Measurements from ENCODE around the gene TRIM41. TPM values are rescaled to one million over a fixed set of nuclear protein-coding genes. Genes with fewer than 3 reads are reported as not detected.
A peak's percentile ranks its signal among the peaks of the same experiment; 100 is the strongest.
"Not testable (repeated sequence)": the region's sequence is repeated elsewhere in the genome, so short reads cannot be mapped to it uniquely, and the experiment has no call there.

Gene TRIM41
- total RNA-seq, 1 experiment from 2014 or later, result 34.2 TPM

DNA sequence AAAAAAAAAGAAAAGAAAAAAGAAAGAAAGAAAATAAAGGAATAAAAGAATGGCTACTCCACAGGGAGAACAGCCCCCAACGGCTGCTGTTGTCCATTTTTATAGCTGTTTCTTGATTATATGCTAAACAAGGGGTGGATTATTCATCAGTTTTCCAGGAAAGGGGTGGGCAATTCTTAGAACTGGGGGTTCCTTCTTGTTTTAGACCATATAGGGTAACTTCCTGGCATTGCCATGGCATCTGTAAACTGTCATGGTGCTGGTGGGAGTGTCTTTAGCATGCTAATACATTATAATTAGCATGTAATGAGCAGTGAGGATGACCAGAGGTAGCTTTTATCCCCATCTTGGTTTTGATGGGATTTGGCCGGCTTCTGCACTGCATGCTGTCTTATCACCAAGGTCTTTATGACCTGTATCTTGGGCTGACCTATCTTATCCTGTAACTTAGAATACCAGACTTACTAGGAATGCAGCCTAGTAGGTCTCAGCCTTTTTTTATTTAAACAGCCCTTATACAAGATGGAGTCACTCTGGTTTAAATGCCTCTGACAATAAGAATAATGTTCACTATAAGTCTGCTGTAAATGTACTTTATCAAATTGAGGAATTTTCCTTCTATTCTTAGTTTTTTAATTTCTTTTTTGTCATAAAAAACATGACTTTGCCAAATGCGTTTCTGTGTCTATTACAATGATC is 46.7 kb upstream of the TRIM41 start:
- no peaks in the 10 kb centered on the region for H4K20me1 ChIP-seq (ENCODE audit: control insufficient read depth, insufficient read depth, insufficient read length)
- no peaks in the 10 kb centered on the region; a peak in 1 of 7 replicates for H3K36me3 Mint-ChIP-seq (ENCODE audit: insufficient read depth in 1 of 3, low read depth in 3 of 3)
- no peak overlapping the region for H4K8ac ChIP-seq (replicated peaks; ENCODE audit: insufficient read length, low read depth, low read length)
- no peak overlapping the region for H2BK20ac ChIP-seq (ENCODE audit: low read depth, low read length, poor library complexity, severe bottlenecking)
- no peak overlapping the region for H2BK12ac ChIP-seq (ENCODE audit: insufficient read length, low read depth, low read length)
- no peak overlapping the region for H3K56ac ChIP-seq (ENCODE audit: insufficient read length, low read depth, low read length)
- H3K4me2 ChIP-seq (ENCODE audit: insufficient read depth, insufficient read length, low read length), result no peak overlapping the region
- H3K9me3 ChIP-seq (ENCODE audit: control insufficient read depth, low read depth, low read length), result no peaks in the 10 kb centered on the region
- H3K23me2 ChIP-seq (ENCODE audit: insufficient read length, low read depth, low read length, poor library complexity, severe bottlenecking), result no peaks in the 10 kb centered on the region
- H3K27me3 ChIP-seq (ENCODE audit: insufficient read depth, low read length), result peaks cover 2% of the 10 kb centered on the region; the same call in 1 of the 2 replicates
- H4K5ac ChIP-seq (ENCODE audit: insufficient read length, low read depth, low read length), result no peak overlapping the region
- H3K4me1 ChIP-seq (ENCODE audit: insufficient read depth, low read length), result no peaks in the 10 kb centered on the region
- H2AFZ ChIP-seq (ENCODE audit: low read length), result no peak overlapping the region
- no peak overlapping the region for H2AK5ac ChIP-seq (ENCODE audit: insufficient read length, low read length)
- H3K79me1 ChIP-seq (ENCODE audit: insufficient read depth, low read depth, low read length, poor library complexity, severe bottlenecking), result no peaks in the 10 kb centered on the region
- no peak overlapping the region for H2BK15ac ChIP-seq (ENCODE audit: low read depth, low read length)
- peaks cover 37% of the 10 kb centered on the region for H3K27me3 Mint-ChIP-seq (ENCODE audit: low read depth)
- peaks cover 2 to 5% of the 10 kb centered on the region in 2 experiments; a peak in 2 of 5 replicates for H3K9me3 Mint-ChIP-seq
- WGBS (ENCODE audit: extremely low coverage, insufficient read length, low lambda C conversion rate), result no CpG with 5 or more reads among the region's 3 CpGs
- no peaks in the 10 kb centered on the region for H3K79me2 ChIP-seq (ENCODE audit: insufficient read depth, low read length)
- H4K91ac ChIP-seq (ENCODE audit: insufficient read length, low read depth, low read length), result no peak overlapping the region
- no peak overlapping the region for H3K23ac ChIP-seq (ENCODE audit: insufficient read length, low read depth, low read length)
- no peak overlapping the region for H3K27ac Mint-ChIP-seq
- no peak overlapping the region for H2BK120ac ChIP-seq (ENCODE audit: low read depth, low read length, poor library complexity, severe bottlenecking)
- H3K4me1 Mint-ChIP-seq, result peaks cover 5 to 9% of the 10 kb centered on the region in 2 experiments
- TF ChIP-seq, protein P1, sequence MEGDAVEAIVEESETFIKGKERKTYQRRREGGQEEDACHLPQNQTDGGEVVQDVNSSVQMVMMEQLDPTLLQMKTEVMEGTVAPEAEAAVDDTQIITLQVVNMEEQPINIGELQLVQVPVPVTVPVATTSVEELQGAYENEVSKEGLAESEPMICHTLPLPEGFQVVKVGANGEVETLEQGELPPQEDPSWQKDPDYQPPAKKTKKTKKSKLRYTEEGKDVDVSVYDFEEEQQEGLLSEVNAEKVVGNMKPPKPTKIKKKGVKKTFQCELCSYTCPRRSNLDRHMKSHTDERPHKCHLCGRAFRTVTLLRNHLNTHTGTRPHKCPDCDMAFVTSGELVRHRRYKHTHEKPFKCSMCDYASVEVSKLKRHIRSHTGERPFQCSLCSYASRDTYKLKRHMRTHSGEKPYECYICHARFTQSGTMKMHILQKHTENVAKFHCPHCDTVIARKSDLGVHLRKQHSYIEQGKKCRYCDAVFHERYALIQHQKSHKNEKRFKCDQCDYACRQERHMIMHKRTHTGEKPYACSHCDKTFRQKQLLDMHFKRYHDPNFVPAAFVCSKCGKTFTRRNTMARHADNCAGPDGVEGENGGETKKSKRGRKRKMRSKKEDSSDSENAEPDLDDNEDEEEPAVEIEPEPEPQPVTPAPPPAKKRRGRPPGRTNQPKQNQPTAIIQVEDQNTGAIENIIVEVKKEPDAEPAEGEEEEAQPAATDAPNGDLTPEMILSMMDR (conservative IDR thresholded peaks at IDR 0.05), result no peak
- H3K18ac ChIP-seq (ENCODE audit: insufficient read length, low read depth, low read length), result no peak overlapping the region
- no peak overlapping the region for H3K9ac ChIP-seq (ENCODE audit: extremely low read depth, insufficient read length, low read length)
- H3K4ac ChIP-seq (ENCODE audit: low read depth, low read length), result no peak overlapping the region
- H3K4me3 Mint-ChIP-seq, result no peak overlapping the region
- no peak overlapping the region for H3K27ac ChIP-seq (ENCODE audit: insufficient read length, low read depth, low read length)
- no peak overlapping the region for H3K14ac ChIP-seq (ENCODE audit: insufficient read depth, low read length)
- H3T11ph ChIP-seq (ENCODE audit: low read length), result no peak overlapping the region
- no peak overlapping the region for H2BK5ac ChIP-seq (ENCODE audit: insufficient read length, low read length)
- no peak for DNase-seq

DNA sequence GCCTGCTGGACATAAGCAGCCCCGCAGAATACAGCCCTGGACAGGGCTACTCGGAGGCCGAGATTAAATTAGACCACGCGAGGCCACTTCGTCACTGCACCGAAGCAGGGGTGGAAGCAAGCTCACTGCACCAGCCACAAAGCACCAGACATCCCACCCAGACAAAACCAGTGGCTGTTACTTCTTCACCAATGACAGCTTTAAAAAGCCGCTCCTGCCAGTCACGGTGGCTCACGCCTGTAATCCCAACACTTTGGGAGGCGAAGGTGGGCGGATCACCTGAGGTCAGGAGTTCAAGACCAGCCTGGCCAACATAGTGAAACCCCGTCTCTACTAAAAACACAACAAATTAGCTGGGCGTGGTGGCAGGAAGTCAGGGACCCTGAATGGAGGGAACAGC is 45.5 kb upstream of the TRIM41 start:
- Mint-ChIP-seq H3K27me3 (ENCODE audit: low read depth) (peaks cover 25% of the 10 kb centered on the region), H3K4me1 (peaks cover 11 to 12% of the 10 kb centered on the region in 2 experiments), H3K4me3 (0 out of 5 replicates have a peak overlapping the region, but pooled peaks of 1 of the 2 experiments have one; percentile 29)
- not testable (repeated sequence) for H2AFZ ChIP-seq (ENCODE audit: low read length); H3K14ac ChIP-seq (ENCODE audit: insufficient read depth, low read length); H4K91ac ChIP-seq (ENCODE audit: insufficient read length, low read depth, low read length); H2BK5ac ChIP-seq (ENCODE audit: insufficient read length, low read length); H3K79me1 ChIP-seq (ENCODE audit: insufficient read depth, low read depth, low read length, poor library complexity, severe bottlenecking); H2BK15ac ChIP-seq (ENCODE audit: low read depth, low read length); H3K4me2 ChIP-seq (ENCODE audit: insufficient read depth, insufficient read length, low read length); H2BK120ac ChIP-seq (ENCODE audit: low read depth, low read length, poor library complexity, severe bottlenecking); H3K23me2 ChIP-seq (ENCODE audit: insufficient read length, low read depth, low read length, poor library complexity, severe bottlenecking); H3K27ac Mint-ChIP-seq; H3K36me3 Mint-ChIP-seq (ENCODE audit: insufficient read depth in 1 of 3, low read depth in 3 of 3); H3K9me3 Mint-ChIP-seq; H4K5ac ChIP-seq (ENCODE audit: insufficient read length, low read depth, low read length); H4K20me1 ChIP-seq (ENCODE audit: control insufficient read depth, insufficient read depth, insufficient read length); H2BK20ac ChIP-seq (ENCODE audit: low read depth, low read length, poor library complexity, severe bottlenecking); H2BK12ac ChIP-seq (ENCODE audit: insufficient read length, low read depth, low read length); H4K8ac ChIP-seq (replicated peaks; ENCODE audit: insufficient read length, low read depth, low read length); H3K27ac ChIP-seq (ENCODE audit: insufficient read length, low read depth, low read length); H3K79me2 ChIP-seq (ENCODE audit: insufficient read depth, low read length); H3K18ac ChIP-seq (ENCODE audit: insufficient read length, low read depth, low read length); H3T11ph ChIP-seq (ENCODE audit: low read length); H3K56ac ChIP-seq (ENCODE audit: insufficient read length, low read depth, low read length); H3K4ac ChIP-seq (ENCODE audit: low read depth, low read length); H3K4me1 ChIP-seq (ENCODE audit: insufficient read depth, low read length); H2AK5ac ChIP-seq (ENCODE audit: insufficient read length, low read length); H3K9ac ChIP-seq (ENCODE audit: extremely low read depth, insufficient read length, low read length); H3K9me3 ChIP-seq (ENCODE audit: control insufficient read depth, low read depth, low read length); DNase-seq; H3K23ac ChIP-seq (ENCODE audit: insufficient read length, low read depth, low read length); H3K27me3 ChIP-seq (ENCODE audit: insufficient read depth, low read length)
- no CpG with 5 or more reads among the region's 14 CpGs for WGBS (ENCODE audit: extremely low coverage, insufficient read length, low lambda C conversion rate)

Data from H9 (cell line).